Measurements from ENCODE around the gene GLIS1. TPM values are rescaled to one million over a fixed set of nuclear protein-coding genes. Genes with fewer than 3 reads are reported as not detected.

Gene GLIS1
- polyA plus RNA-seq, 1 experiment, result 1.9 TPM

DNA sequence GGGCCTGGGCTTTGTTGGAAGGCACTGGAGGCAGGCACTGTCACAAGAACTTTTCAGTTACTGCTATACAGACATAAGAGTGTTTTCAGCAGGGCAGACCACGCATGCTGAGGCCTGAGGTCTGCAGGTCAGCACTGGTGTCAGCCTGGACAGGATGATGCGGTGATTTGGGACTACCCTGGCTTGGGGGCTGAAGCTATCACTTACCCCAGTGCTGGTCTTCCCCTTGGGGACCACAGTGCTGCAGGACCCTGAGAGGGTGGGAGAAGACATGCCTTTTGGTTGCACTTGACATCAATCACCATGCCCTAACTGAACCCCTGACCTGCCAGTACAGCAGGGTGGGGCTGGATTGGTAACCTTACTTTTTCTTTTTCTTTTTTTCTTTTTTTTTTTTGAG lies 270.6 kb downstream of the GLIS1 start:
- POLR2A ChIA-PET, result no interaction called here
- Histone ChIP-seq H3K36me3 (ENCODE audit: control insufficient read depth, insufficient read depth, low read length) (no peaks in the 10 kb centered on the region), H3K27me3 (ENCODE audit: control insufficient read depth, insufficient read depth, low read length) (peaks cover 3% of the 10 kb centered on the region; the same call in 1 of the 2 replicates), H3K4me3 (ENCODE audit: low read depth, low read length) (no peak overlapping the region)
- CTCF ChIA-PET, result interaction anchor here (1.4 kb wide), 1 partner anchor 17 kb away, joined by 4 read pairs; no protein-coding TSS in a partner anchor
- no peak for DNase-seq (ENCODE audit: low read depth)
- TF ChIP-seq, protein P1, sequence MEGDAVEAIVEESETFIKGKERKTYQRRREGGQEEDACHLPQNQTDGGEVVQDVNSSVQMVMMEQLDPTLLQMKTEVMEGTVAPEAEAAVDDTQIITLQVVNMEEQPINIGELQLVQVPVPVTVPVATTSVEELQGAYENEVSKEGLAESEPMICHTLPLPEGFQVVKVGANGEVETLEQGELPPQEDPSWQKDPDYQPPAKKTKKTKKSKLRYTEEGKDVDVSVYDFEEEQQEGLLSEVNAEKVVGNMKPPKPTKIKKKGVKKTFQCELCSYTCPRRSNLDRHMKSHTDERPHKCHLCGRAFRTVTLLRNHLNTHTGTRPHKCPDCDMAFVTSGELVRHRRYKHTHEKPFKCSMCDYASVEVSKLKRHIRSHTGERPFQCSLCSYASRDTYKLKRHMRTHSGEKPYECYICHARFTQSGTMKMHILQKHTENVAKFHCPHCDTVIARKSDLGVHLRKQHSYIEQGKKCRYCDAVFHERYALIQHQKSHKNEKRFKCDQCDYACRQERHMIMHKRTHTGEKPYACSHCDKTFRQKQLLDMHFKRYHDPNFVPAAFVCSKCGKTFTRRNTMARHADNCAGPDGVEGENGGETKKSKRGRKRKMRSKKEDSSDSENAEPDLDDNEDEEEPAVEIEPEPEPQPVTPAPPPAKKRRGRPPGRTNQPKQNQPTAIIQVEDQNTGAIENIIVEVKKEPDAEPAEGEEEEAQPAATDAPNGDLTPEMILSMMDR (IDR thresholded peaks at IDR 0.05; ENCODE audit: insufficient read depth, low read depth, low read length), result no peak

DNA sequence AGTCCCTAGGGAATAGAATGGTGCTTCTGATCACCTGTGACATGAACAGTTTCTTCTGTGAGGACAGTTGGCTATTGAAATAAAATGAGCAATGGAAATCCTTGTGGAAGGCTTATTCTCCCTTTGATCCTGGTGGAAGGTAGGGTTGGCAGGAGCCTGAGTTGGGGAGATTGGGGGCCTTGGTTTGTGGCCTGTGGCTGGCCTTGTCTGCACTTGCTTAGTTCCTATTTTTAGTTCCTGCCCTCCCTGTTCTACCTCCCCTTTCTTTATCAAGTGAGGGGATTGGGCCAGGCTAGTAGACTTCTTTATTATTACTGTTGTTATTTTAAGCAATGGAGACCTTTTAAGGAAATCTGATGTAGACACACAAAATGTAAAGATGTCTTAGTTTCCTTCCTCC lies 271.6 kb downstream of the GLIS1 start:
- TF ChIP-seq, protein P1 (IDR thresholded peaks at IDR 0.05; ENCODE audit: insufficient read depth, low read depth, low read length), result no peak
- CTCF ChIA-PET, result no interaction called here
- POLR2A ChIA-PET, result no interaction called here
- peaks cover 3% of the 10 kb centered on the region; the same call in 1 of the 2 replicates for H3K27me3 ChIP-seq (ENCODE audit: control insufficient read depth, insufficient read depth, low read length)
- no peak overlapping the region for H3K4me3 ChIP-seq (ENCODE audit: low read depth, low read length)
- H3K36me3 ChIP-seq (ENCODE audit: control insufficient read depth, insufficient read depth, low read length), result no peaks in the 10 kb centered on the region; the same call in 1 of the 2 replicates
- no peak for DNase-seq (ENCODE audit: low read depth)

DNA sequence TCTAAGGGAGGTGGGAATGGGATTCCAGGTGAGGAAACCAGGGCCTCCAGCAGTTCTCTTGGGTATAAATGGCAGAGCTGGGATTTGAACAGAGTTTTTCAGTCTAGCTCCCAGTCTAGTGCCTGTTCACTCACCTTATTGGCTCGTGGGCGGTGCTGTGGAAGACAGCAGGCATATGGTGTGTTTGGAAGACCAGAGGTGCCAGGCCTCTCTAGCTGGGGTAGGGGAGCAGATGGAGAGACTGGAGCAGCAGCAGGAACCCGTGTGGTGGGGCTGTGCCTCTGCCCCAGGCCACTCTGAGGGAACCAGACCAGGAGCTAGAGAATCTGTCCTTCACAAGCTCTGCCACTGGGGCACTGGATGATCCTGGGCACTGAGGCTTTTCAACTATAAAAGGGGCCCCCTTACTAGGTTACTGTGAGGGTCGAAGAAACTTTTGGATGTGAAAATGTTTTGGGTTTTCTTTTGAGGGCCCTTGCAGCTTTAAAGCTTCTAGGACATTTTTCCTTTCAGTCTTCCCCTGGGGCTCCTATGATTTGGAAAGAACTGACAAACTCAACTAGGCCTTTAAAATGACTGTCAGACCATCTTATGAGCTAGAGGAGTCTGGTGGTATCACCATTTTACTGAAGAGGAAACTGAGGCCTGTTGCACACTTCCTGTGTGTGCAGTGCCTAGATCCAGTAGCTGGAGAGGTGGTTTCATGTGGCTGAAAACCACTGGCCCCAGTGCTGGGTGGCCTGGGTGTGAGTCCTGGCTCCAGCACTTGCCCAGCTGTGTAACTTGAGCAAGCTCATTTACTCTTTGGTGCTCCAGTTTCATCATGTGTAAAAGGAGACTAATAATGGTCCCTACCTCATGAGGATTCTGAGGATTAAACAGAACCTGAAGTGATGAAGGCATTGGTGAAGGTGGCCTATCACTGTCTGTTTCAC lies 273.7 kb downstream of the GLIS1 start:
- CTCF ChIA-PET, result interaction anchor here (0.6 to 3.0 kb wide), 14 partner anchors 8 to 289 kb away, joined by 3 to 12 read pairs (median 5); no protein-coding TSS in a partner anchor
- POLR2A ChIA-PET, result no interaction called here
- TF ChIP-seq, protein P1 (IDR thresholded peaks at IDR 0.05; ENCODE audit: insufficient read depth, low read depth, low read length), result no peak
- DNase-seq (ENCODE audit: low read depth), result no peak
- Histone ChIP-seq H3K4me3 (ENCODE audit: low read depth, low read length) (no peak overlapping the region), H3K27me3 (ENCODE audit: control insufficient read depth, insufficient read depth, low read length) (peaks cover 3% of the 10 kb centered on the region; the same call in 1 of the 2 replicates), H3K36me3 (ENCODE audit: control insufficient read depth, insufficient read depth, low read length) (no peaks in the 10 kb centered on the region; the same call in 1 of the 2 replicates)

DNA sequence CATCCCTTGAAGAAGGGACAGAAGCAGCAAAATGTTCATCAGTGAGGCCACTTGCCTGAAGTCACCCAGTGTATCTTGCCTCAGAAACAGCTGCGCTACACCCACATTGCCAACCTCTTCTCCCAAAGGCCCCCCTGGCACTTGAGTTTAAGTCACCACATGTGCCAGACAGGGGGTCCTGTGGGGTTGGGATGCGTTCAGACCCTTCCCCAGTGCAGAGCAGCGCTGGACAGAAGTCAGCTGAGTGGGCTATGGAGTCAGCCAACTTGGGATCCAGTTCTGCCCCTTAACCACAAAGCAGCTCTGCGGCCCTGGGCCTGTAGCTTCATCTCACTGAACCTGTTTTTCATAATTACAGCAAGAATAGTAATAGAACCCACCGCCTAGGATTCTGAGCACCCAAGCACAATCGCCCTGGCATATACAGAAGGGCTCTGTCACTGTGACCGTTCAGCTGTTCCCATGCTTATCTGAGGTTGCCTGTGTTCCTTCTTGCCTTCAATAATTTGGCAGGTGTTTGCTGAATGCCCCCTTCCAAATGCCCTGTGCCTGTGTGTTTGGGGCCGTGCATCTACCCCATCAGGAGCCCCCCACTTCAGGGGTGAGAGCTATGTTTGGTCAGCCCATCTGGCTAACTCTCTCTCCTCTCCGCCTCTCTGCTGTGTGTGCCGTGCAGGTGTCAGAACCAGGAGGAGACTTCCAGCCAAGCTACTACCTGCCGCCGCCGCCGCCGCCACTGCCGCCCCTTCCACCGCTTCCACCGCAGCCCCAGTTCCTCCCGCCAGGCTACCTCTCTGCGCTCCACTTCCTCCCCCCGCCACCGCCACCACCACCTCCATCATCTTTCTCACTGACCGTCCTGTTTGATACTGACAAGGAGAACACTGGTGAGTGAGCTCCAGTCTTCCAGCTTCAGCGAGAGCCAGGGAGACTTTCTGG lies 274.7 kb downstream of the GLIS1 start:
- CTCF ChIA-PET, result interaction anchor here (1.2 to 3.0 kb wide), 10 partner anchors 9 to 290 kb away, joined by 4 to 12 read pairs (median 6); no protein-coding TSS in a partner anchor
- POLR2A ChIA-PET, result no interaction called here
- Histone ChIP-seq H3K27me3 (ENCODE audit: control insufficient read depth, insufficient read depth, low read length) (peaks cover 3% of the 10 kb centered on the region; the same call in 1 of the 2 replicates), H3K4me3 (ENCODE audit: low read depth, low read length) (no peak overlapping the region), H3K36me3 (ENCODE audit: control insufficient read depth, insufficient read depth, low read length) (no peaks in the 10 kb centered on the region; the same call in 1 of the 2 replicates)
- no peak for DNase-seq (ENCODE audit: low read depth)
- TF ChIP-seq, protein P1 (IDR thresholded peaks at IDR 0.05; ENCODE audit: insufficient read depth, low read depth, low read length), result no peak

All from BJ (cell line).